ENCODE data around the gene CCDC110.

The CCDC110 gene

DNA sequence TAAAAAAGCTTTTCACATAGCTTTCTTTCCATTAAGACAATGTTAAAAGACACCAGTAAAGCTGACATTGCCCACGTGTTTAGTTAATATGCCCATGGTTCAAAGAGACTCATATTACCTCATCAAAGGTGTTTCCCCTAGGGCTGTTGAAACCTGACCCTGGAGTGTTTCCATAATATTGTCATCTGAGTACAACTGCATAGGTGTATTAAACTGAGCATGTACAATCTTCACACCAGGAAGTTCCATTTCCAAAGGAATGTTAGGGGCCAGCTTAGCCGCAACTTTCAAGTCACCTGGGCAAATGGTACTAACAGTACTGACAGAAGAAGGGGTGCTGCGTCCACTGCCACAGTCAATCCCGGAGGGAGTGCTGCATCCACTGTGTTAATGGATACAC is 36.6 kb upstream of the CCDC110 start:
- no peak overlapping the region for H3K4me3 ChIP-seq (ENCODE audit: low read depth in 1 of 2, low read length in 2 of 2)
- no peak overlapping the region for H3K9ac ChIP-seq (ENCODE audit: low read depth in 1 of 2, low read length in 2 of 2)
- H3K27ac ChIP-seq (ENCODE audit: low read depth, low read length) = no peak overlapping the region
- no peaks in the 10 kb centered on the region for H3K36me3 ChIP-seq (ENCODE audit: control insufficient read depth in 1 of 2, insufficient read depth in 2 of 2, low read length in 2 of 2)
- no peaks in the 10 kb centered on the region for H3K9me3 ChIP-seq (ENCODE audit: control insufficient read depth in 1 of 2, low read length in 2 of 2)
- H3K4me1 ChIP-seq (ENCODE audit: control insufficient read depth in 1 of 2, insufficient read depth in 2 of 2, low read length in 2 of 2) = peaks cover 0 to 6% of the 10 kb centered on the region in 2 donors
- H3K27me3 ChIP-seq (ENCODE audit: control insufficient read depth in 1 of 2, insufficient read depth in 2 of 2, low read length in 2 of 2) = no peaks in the 10 kb centered on the region

DNA sequence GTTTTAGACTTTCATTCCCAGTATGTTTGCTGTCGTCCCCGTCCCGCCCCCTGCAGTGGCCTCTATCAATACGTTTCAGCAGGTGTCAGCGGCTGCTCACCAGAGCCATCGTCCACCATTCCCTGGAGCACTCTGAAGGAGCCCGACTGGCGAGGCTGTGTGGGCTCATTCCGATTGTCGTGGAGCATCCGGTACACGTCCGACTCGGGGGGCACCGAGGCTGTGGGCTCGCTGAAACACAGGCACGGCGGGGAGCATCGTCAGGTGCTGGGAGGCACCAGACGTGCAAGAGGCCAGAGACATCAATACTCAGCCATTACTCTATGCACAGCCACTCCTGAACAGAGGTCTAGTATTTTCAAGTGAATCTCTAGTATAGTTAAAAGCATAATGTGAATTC is 34.9 kb upstream of the CCDC110 start:
- H3K27ac ChIP-seq (ENCODE audit: low read depth, low read length) = no peak overlapping the region
- no peak overlapping the region for H3K9ac ChIP-seq (ENCODE audit: low read depth in 1 of 2, low read length in 2 of 2)
- no peaks in the 10 kb centered on the region for H3K36me3 ChIP-seq (ENCODE audit: control insufficient read depth in 1 of 2, insufficient read depth in 2 of 2, low read length in 2 of 2)
- no peak overlapping the region for H3K4me3 ChIP-seq (ENCODE audit: low read depth in 1 of 2, low read length in 2 of 2)
- H3K27me3 ChIP-seq (ENCODE audit: control insufficient read depth in 1 of 2, insufficient read depth in 2 of 2, low read length in 2 of 2) = no peaks in the 10 kb centered on the region
- H3K9me3 ChIP-seq (ENCODE audit: control insufficient read depth in 1 of 2, low read length in 2 of 2) = no peaks in the 10 kb centered on the region
- peaks cover 0 to 6% of the 10 kb centered on the region in 2 donors for H3K4me1 ChIP-seq (ENCODE audit: control insufficient read depth in 1 of 2, insufficient read depth in 2 of 2, low read length in 2 of 2)

DNA sequence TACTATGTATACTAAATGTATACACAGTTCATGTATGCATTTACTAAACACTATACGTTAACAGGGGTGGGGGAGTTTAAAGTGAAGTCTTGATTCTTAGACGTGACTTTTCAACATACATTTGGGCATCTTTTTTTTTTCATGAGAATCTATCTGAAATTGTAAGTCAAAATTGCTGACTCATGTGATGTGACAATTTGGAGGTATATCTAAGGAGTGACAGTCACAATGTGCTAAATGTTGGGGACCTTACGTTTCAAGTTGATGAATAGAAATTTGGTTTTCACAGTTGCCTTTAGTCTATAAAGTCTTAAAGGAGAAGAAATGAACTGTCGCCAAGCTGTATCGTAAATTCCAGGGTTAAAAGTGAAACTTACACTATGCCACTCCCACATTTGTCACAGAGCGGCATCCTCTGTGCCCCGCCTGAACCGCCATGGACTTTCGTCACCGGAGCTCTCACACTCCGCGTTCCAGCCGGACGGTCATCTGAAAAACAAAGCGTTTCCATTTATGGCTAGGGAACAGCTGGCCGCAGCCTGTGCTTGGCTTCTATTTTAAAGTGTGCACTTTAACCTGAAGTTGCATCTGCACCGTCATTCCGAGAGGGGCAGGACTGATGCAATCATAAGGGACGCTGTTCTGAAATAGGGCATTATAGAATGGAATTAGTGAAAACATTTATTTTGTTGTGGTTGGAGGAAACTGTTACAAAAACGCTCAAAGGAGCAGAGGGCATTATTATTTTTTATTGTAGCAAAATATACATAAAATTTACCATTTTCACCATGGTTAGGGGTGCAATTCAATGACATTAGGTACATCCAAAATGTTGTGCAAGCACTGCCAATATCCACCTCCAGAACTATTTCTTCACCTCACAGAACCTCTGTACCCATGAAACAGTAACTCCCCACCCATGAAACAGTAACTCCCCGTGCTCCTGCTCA is 32.8 kb upstream of the CCDC110 start:
- H3K4me3 ChIP-seq (ENCODE audit: low read depth in 1 of 2, low read length in 2 of 2) = peak overlapping the region; percentile 40 to 53
- peaks cover 0 to 6% of the 10 kb centered on the region in 2 donors for H3K4me1 ChIP-seq (ENCODE audit: control insufficient read depth in 1 of 2, insufficient read depth in 2 of 2, low read length in 2 of 2)
- peaks cover 0 to 4% of the 10 kb centered on the region in 2 donors for H3K9me3 ChIP-seq (ENCODE audit: control insufficient read depth in 1 of 2, low read length in 2 of 2)
- no peaks in the 10 kb centered on the region for H3K27me3 ChIP-seq (ENCODE audit: control insufficient read depth in 1 of 2, insufficient read depth in 2 of 2, low read length in 2 of 2)
- H3K9ac ChIP-seq (ENCODE audit: low read depth in 1 of 2, low read length in 2 of 2) = no peak overlapping the region
- no peaks in the 10 kb centered on the region for H3K36me3 ChIP-seq (ENCODE audit: control insufficient read depth in 1 of 2, insufficient read depth in 2 of 2, low read length in 2 of 2)
- no peak overlapping the region for H3K27ac ChIP-seq (ENCODE audit: low read depth, low read length)

DNA sequence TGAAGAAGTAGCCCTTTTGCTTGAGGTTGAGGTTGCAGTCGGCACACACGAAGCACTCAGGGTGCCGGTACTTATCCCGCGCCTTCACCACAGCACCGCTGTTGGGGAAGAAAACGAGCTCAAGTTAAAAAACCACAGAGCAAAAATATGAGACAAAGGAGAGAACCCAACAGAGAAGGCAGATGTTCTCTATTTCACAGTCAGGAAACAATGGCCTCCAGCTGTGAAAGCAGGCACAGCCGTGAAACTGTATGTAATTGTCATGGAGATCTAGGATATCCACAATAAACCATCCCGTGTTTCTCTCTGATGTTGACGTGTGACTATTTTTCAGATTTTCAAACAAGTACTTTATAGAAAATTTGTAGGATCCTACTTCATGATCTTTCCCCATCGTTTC is 30.9 kb upstream of the CCDC110 start:
- Histone ChIP-seq H3K36me3 (ENCODE audit: control insufficient read depth in 1 of 2, insufficient read depth in 2 of 2, low read length in 2 of 2) (no peaks in the 10 kb centered on the region), H3K9me3 (ENCODE audit: control insufficient read depth in 1 of 2, low read length in 2 of 2) (peaks cover 0 to 4% of the 10 kb centered on the region in 2 donors), H3K9ac (ENCODE audit: low read depth in 1 of 2, low read length in 2 of 2) (no peak overlapping the region), H3K27me3 (ENCODE audit: control insufficient read depth in 1 of 2, insufficient read depth in 2 of 2, low read length in 2 of 2) (no peaks in the 10 kb centered on the region), H3K4me3 (ENCODE audit: low read depth in 1 of 2, low read length in 2 of 2) (no peak overlapping the region), H3K4me1 (ENCODE audit: control insufficient read depth in 1 of 2, insufficient read depth in 2 of 2, low read length in 2 of 2) (peaks cover 0 to 9% of the 10 kb centered on the region in 2 donors), H3K27ac (ENCODE audit: low read depth, low read length) (no peak overlapping the region)

DNA sequence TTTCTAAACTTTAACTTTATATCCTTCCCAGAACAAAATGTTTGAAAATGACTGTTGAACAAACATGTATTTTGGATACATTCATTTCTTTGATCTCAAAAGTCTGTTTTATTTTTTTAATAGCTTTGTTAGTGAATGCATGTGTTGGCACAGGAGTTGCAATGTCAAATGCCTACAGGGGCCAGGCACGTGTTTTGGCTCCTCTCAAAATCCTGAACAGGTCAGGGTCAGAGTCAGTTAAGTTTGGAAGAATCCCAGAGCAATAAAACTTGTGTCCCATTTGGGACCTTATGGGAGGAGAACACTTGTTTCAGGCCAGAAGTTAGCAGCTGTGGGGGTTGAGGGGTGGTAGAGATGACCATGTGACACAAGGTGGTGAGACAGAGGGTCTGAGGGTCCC is 29.0 kb upstream of the CCDC110 start:
- no peak overlapping the region for H3K27ac ChIP-seq (ENCODE audit: low read depth, low read length)
- H3K9ac ChIP-seq (ENCODE audit: low read depth in 1 of 2, low read length in 2 of 2) = no peak overlapping the region
- H3K4me3 ChIP-seq (ENCODE audit: low read depth in 1 of 2, low read length in 2 of 2) = no peak overlapping the region
- H3K27me3 ChIP-seq (ENCODE audit: control insufficient read depth in 1 of 2, insufficient read depth in 2 of 2, low read length in 2 of 2) = no peaks in the 10 kb centered on the region
- peaks cover 0 to 4% of the 10 kb centered on the region in 2 donors for H3K9me3 ChIP-seq (ENCODE audit: control insufficient read depth in 1 of 2, low read length in 2 of 2)
- H3K36me3 ChIP-seq (ENCODE audit: control insufficient read depth in 1 of 2, insufficient read depth in 2 of 2, low read length in 2 of 2) = no peaks in the 10 kb centered on the region
- peaks cover 0 to 9% of the 10 kb centered on the region in 2 donors for H3K4me1 ChIP-seq (ENCODE audit: control insufficient read depth in 1 of 2, insufficient read depth in 2 of 2, low read length in 2 of 2)

DNA sequence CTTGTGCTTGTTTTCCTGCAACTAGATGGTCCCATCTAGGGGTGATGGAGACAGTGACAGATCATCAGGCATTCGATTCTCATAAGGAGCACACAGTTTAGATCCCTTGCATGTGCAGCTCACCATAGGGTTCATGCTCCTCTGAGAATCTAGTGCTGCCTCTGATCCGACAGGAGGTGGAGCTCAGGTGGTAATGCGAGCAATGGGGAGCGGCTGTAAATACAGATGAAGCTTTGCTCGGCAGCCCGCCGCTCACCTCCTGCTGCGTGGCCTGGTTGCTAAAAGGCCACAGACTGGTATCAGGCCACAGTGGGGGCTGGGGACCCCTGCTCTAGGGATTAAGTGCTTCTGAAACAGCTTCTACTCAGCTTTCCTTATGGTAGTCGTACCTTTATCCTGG is 28.5 kb upstream of the CCDC110 start:
- no peak overlapping the region for H3K4me3 ChIP-seq (ENCODE audit: low read depth in 1 of 2, low read length in 2 of 2)
- H3K9ac ChIP-seq (ENCODE audit: low read depth in 1 of 2, low read length in 2 of 2) = no peak overlapping the region
- peaks cover 0 to 4% of the 10 kb centered on the region in 2 donors for H3K9me3 ChIP-seq (ENCODE audit: control insufficient read depth in 1 of 2, low read length in 2 of 2)
- no peak overlapping the region for H3K27ac ChIP-seq (ENCODE audit: low read depth, low read length)
- no peaks in the 10 kb centered on the region for H3K27me3 ChIP-seq (ENCODE audit: control insufficient read depth in 1 of 2, insufficient read depth in 2 of 2, low read length in 2 of 2)
- no peaks in the 10 kb centered on the region for H3K36me3 ChIP-seq (ENCODE audit: control insufficient read depth in 1 of 2, insufficient read depth in 2 of 2, low read length in 2 of 2)
- peaks cover 0 to 9% of the 10 kb centered on the region in 2 donors for H3K4me1 ChIP-seq (ENCODE audit: control insufficient read depth in 1 of 2, insufficient read depth in 2 of 2, low read length in 2 of 2)

DNA sequence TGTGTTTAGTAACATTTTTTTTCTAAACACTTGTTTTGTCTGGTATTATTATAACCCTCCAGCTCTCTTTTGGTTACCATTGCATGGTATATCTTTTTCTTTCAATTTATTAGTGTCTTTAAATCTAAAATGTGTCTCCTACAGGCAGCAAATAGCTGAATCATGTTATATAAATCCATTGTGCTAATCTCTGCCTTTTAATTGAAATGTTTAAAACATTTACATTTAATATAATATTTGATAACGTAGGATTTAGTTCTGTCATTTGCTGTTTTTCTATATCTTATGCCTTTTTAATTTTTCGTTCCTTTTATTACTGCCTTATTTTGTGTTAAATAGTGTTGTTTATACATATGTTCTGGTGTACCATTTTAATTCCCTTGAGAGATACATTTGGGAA is 17.1 kb upstream of the CCDC110 start:
- H3K9me3 ChIP-seq (ENCODE audit: control insufficient read depth in 1 of 2, low read length in 2 of 2) = peaks cover 0 to 3% of the 10 kb centered on the region in 2 donors
- no peaks in the 10 kb centered on the region for H3K36me3 ChIP-seq (ENCODE audit: control insufficient read depth in 1 of 2, insufficient read depth in 2 of 2, low read length in 2 of 2)
- no peaks in the 10 kb centered on the region for H3K27me3 ChIP-seq (ENCODE audit: control insufficient read depth in 1 of 2, insufficient read depth in 2 of 2, low read length in 2 of 2)
- H3K27ac ChIP-seq (ENCODE audit: low read depth, low read length) = no peak overlapping the region
- no peak overlapping the region for H3K9ac ChIP-seq (ENCODE audit: low read depth in 1 of 2, low read length in 2 of 2)
- H3K4me1 ChIP-seq (ENCODE audit: control insufficient read depth in 1 of 2, insufficient read depth in 2 of 2, low read length in 2 of 2) = no peaks in the 10 kb centered on the region
- no peak overlapping the region for H3K4me3 ChIP-seq (ENCODE audit: low read depth in 1 of 2, low read length in 2 of 2)

DNA sequence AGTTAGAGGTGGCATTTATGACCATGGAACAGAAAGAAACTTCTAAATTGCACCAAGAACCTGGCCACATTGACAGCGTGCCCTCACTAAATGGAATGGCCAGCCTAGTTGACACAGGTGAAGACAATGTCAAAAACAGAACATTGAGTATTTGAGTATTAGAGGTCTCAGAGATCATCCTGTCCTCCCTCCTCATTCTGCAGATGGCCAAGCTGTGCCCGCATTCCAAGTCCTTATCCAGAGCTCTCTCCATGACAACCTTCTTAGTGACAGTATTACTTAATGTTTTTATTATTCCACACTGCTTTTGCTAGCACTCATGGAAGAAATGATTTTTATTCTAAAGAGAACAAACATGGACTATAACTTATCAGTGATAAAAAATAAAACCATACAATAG is 9.9 kb upstream of the CCDC110 start:
- no peak overlapping the region for H3K4me3 ChIP-seq (ENCODE audit: low read depth in 1 of 2, low read length in 2 of 2)
- H3K4me1 ChIP-seq (ENCODE audit: control insufficient read depth in 1 of 2, insufficient read depth in 2 of 2, low read length in 2 of 2) = no peaks in the 10 kb centered on the region
- H3K27me3 ChIP-seq (ENCODE audit: control insufficient read depth in 1 of 2, insufficient read depth in 2 of 2, low read length in 2 of 2) = peaks cover 0 to 7% of the 10 kb centered on the region in 2 donors
- no peaks in the 10 kb centered on the region for H3K9me3 ChIP-seq (ENCODE audit: control insufficient read depth in 1 of 2, low read length in 2 of 2)
- H3K36me3 ChIP-seq (ENCODE audit: control insufficient read depth in 1 of 2, insufficient read depth in 2 of 2, low read length in 2 of 2) = no peaks in the 10 kb centered on the region
- no peak overlapping the region for H3K27ac ChIP-seq (ENCODE audit: low read depth, low read length)
- H3K9ac ChIP-seq (ENCODE audit: low read depth in 1 of 2, low read length in 2 of 2) = no peak overlapping the region

DNA sequence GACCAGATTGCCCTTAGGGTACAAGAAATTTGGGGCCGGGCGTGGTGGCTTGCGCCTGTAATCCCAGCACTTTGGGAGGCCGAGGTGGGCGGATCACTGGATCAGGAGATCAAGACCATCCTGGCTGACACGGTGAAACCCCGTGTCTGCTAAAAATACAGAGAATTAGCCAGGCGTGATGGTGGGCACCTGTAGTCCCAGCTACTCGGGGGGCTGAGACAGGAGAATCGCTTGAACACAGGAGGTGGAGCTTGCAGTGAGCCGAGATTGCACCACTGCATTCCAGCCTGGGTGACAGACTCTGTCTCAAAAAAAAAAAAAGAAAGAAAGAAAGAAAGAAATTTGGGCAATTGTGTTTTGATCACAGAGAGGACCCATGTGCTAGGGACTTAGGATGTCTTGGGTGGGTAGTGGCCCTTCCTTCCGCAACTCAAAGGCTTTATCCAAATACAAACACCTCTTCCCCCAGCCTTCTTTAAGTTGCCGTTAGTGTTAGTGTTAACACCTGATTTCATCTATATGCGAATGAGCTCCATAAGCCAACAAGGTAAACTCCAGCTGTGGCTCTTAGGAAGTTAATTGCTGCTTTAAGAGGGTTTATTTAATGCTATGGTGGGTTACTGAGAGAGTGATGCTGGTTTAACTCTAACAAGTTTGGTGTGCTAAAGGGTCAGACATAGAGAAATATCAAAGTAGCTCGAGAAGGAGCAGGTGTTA is 8.6 kb upstream of the CCDC110 start:
- Histone ChIP-seq H3K27ac (ENCODE audit: low read depth, low read length) (no peak overlapping the region), H3K4me1 (ENCODE audit: control insufficient read depth in 1 of 2, insufficient read depth in 2 of 2, low read length in 2 of 2) (no peaks in the 10 kb centered on the region), H3K9me3 (ENCODE audit: control insufficient read depth in 1 of 2, low read length in 2 of 2) (no peaks in the 10 kb centered on the region), H3K4me3 (ENCODE audit: low read depth in 1 of 2, low read length in 2 of 2) (no peak overlapping the region), H3K36me3 (ENCODE audit: control insufficient read depth in 1 of 2, insufficient read depth in 2 of 2, low read length in 2 of 2) (no peaks in the 10 kb centered on the region), H3K9ac (ENCODE audit: low read depth in 1 of 2, low read length in 2 of 2) (peak overlapping the region in 1 of 2 donors; percentile 10), H3K27me3 (ENCODE audit: control insufficient read depth in 1 of 2, insufficient read depth in 2 of 2, low read length in 2 of 2) (peaks cover 0 to 7% of the 10 kb centered on the region in 2 donors)

DNA sequence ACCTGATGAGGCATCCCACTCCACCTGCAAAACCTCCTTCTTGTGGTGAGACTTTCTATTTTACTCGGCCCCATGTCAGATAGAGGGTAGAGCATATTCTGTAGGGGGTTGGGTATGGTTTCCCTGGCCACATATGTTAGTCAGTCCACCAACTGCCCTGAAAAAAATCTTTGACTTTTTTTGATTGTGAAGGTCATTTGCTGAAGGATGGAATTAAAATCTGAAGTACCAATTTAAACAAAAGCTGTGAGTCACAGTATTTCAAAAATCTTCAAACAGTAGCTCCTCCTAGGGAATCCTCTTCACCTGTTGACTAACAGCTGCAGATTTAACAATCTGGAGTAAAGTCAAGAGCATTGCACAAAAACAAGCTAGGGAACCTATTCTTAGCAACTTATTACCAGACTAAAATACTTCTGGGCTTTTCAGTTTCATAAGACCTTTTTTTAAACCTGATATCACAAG is 8.0 kb upstream of the CCDC110 start:
- no peaks in the 10 kb centered on the region for H3K36me3 ChIP-seq (ENCODE audit: control insufficient read depth in 1 of 2, insufficient read depth in 2 of 2, low read length in 2 of 2)
- no peaks in the 10 kb centered on the region for H3K4me1 ChIP-seq (ENCODE audit: control insufficient read depth in 1 of 2, insufficient read depth in 2 of 2, low read length in 2 of 2)
- H3K27ac ChIP-seq (ENCODE audit: low read depth, low read length) = no peak overlapping the region
- H3K27me3 ChIP-seq (ENCODE audit: control insufficient read depth in 1 of 2, insufficient read depth in 2 of 2, low read length in 2 of 2) = peaks cover 0 to 7% of the 10 kb centered on the region in 2 donors
- no peak overlapping the region for H3K9ac ChIP-seq (ENCODE audit: low read depth in 1 of 2, low read length in 2 of 2)
- H3K9me3 ChIP-seq (ENCODE audit: control insufficient read depth in 1 of 2, low read length in 2 of 2) = no peaks in the 10 kb centered on the region
- no peak overlapping the region for H3K4me3 ChIP-seq (ENCODE audit: low read depth in 1 of 2, low read length in 2 of 2)
